Germinal center (tissue), 1 donor: ENCODE measurements around the gene FBXO5.

Source experiments
- DNase-seq: peaks from one replicate; pipeline ENCODE4 v3.0.0; 2012; ENCODE audit warnings: mixed read lengths, low spot score

Gene FBXO5

GRCh38 chr6:152948150-152948768 lies 34.6 kb downstream of the FBXO5 start:
- peak; percentile 18 for DNase-seq

- no peak for DNase-seq
These were observed 35.8 kb downstream of the FBXO5 start for GRCh38 chr6:152946995-152947394.

GRCh38 chr6:152946484-152946883 lies 36.4 kb downstream of the FBXO5 start:
- no peak for DNase-seq

GRCh38 chr6:152943260-152943897 lies 39.5 kb downstream of the FBXO5 start:
- no peak for DNase-seq

- no peak for DNase-seq
These were observed 40.4 kb downstream of the FBXO5 start for GRCh38 chr6:152942319-152942869.

- no peak for DNase-seq
These were observed 41.1 kb downstream of the FBXO5 start for GRCh38 chr6:152941746-152942145.

GRCh38 chr6:152932865-152933264 lies 50.0 kb downstream of the FBXO5 start:
- DNase-seq: no peak

- no peak for DNase-seq
These were observed 60.1 kb downstream of the FBXO5 start for GRCh38 chr6:152922706-152923105.
